ENCODE data around the gene NEGR1.

The NEGR1 gene

DNA sequence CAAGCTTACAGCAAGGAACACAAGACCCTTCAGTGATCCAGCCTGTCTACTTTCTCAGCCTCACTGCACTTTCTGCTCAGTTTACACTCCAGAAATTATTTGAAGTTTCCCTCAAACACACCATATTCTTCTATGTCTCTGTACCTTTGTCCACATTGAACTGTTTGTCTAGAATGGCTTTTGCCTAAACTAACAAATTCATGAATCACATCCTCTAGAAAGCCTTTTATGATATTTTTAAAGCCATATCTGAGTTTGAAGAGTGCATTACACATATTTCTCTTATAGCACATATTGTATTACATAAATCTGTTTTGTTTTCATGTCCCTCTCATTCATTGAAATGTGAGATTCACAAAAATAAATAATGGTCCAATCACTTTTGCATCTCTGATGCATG is 755.5 kb downstream of the NEGR1 start:
- DNase-seq = no peak

DNA sequence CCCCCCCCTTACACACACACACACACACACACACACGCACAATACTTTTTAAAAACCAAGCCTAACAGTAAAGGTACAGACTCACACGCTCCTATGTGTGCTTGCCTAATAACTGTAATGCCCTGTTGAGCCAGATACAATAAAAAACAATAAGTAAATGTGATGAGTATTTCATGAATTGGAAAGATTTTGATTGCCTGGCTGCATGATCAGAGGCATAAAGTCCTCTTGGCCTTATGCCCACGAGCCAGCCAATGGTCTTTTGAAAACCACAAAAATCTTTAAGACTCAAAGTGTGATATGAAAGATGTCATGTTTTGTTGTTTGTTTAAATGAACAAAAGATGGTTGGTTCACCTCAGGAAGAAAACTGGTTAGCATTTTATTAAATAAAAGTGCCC is 759.6 kb downstream of the NEGR1 start:
- DNase-seq = no peak

- DNase-seq = no peak
Measured at GRCh38 chr1:71521655-71522264, 760.6 kb downstream of the NEGR1 start.

DNA sequence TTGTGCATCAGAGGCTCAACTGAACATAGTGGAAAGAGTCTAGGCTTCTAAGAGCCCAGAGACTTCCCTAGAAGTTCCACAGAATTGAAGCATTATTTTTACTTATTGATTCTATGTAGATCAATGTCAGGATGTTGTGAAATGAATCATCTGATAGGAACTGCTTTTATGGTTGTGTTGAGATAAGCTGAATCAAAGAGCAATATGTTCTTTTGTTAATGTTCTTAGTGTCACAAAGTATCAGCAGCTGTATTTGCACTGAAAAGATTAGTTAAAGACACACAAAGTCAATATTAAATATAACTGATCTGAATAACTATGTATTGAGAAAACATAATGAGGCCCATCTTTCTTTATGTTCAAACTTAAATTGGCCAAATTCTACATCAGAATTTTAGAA is 770.8 kb downstream of the NEGR1 start:
- DNase-seq = no peak

DNA sequence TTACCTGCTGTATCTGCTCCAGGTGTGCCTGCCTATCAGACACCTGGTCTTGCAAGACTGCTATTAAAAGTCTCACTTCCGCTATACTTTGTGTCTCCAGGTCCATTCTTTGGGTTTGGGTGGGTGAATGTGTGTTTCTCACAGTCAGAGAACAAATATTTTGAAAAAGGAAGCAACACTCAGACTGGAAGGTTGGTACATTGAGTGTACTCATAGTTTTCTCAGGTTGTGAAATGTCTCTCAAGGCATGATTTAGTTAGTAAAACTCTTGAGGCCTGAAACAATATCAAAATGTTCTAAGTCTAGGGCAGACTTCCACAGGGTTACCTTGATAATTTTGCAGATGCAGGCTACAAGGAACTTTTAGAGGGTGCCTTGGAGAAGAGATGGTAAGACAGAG is 771.6 kb downstream of the NEGR1 start:
- no peak for DNase-seq

DNA sequence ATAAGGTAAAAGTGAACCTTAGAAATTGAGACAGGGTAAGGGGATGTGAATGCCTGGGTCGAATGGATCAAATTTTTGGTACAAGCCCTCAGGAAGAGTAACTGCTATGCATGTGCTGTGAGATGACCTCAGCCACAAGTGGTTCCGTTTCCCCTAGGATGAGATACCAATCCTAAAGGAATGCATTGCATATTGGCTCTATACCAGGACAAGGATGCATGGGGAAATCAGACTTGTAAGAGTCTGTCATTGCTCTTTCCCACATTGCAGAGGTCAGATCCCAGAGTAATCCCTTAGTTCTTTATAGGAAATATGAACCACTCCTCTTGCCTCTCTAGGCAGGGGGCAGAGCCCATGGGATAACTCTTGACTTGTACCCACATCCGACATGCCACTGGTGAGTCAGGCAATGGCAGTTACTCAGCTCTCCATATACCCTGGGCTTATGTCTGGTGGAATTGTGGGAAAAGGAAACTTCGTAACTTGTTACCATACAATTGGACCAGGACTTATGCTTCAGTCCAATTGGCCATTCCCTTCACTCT is 773.2 kb downstream of the NEGR1 start:
- DNase-seq = no peak

DNA sequence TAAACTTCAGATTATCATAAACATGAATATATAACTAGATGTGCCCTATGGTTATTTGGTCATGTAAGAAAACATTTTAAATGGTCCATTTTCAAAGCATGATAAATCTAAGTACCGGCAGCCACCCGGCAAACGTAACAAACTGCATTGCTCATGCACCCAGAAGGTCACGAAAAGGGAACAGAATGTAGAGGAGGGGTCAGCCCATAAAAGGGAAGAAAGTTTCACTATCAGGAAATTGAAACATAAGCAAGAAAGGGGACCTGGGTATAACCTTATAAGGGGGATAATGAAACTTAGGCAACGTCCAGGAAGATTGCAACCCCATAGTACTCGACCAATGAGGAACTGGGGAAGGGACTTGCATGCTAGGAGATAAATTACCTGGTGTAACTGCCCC is 780.3 kb downstream of the NEGR1 start:
- no peak for DNase-seq

DNA sequence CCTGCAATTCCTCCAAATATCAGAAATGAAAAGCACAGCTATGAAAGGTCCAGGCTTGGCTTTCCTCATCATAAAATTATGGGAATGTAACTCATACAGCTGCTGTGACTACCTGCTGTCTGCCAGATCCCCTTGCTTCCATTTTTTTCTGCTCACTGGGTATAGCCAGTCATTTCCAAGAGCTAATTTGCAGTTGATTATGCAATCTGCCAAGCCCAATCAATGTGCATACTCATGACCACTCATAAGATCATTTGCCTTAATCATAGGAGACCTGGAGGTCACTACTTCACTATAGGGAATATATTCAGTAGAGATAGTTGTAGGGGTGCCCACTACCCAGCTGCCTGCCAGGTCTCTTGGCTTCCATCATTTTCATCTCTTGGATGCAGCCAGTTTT is 783.8 kb downstream of the NEGR1 start:
- no peak for DNase-seq

DNA sequence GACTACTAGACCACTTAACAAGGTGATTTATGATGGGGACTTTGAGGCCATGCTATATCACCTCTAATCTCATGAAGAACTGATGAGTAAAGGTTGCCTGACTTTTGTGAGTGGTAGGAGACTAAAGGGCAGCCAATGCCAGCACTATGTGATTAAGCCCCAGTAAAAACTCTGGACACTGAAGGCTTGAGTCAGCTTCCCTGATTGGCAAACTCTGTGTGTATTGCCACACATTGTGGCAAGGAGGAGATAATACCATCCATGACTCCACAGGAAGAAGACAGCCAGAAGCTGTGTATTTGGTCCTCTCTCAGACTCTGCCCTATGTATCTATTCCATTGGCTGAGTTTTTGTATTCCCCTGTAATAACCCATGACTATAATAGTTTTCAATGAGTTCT is 788.2 kb downstream of the NEGR1 start:
- no peak for DNase-seq

- no peak for DNase-seq
Measured at GRCh38 chr1:71492298-71493041, 789.9 kb downstream of the NEGR1 start.

GRCh38 chr1:71490432-71490831 is 791.9 kb downstream of the NEGR1 start:
- DNase-seq = no peak

DNA sequence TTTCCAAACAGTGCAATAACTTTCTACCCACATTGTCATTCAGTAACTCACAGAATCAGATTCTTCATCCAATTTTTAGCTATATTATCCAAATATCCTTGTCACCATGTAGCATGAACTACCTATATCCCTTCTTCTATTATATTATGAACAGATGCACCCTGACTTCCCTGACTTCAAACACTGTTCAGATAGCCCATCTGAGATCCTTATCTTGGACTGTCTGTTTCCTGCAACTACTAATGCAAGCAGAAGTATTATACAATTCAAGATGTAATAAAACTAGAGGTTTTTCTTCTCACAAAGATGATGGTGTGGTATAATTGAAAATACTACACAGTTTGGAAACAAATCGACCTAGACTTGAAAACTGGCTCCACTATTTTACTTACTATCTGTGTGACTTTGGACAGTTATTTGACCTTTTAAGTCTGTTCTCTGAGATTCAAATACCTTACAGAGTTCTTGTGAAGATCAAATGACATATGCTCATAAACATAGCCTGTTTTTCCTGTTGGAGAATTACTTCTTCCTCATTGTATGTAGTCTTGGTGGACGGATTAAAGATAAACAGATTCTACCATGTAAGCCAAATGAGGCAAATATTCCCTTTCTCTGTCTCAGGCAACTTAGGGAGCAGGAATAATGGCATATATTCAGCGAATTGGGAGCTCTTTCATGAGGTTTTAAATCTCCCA is 793.6 kb downstream of the NEGR1 start:
- no peak for DNase-seq

DNA sequence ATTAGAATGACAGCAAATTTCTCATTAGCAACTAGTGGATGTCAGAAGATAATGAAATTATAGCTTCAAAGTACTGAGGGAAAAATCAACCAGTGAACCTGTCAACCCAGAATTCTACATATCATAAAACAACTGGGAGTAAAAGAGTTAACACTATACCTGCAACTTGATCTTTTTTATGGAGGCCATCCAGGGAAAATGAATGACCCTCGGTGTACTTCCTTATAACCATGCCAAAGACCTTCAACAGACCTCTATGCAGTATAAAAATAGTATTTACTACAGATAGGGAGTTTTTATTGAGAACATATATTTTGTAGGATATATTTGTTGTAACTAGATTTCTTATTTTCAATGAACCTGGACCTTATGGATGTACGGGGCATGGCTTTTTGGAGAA is 809.0 kb downstream of the NEGR1 start:
- DNase-seq = no peak

GRCh38 chr1:71465093-71465492 is 817.2 kb downstream of the NEGR1 start:
- DNase-seq = no peak

- DNase-seq = no peak
Measured at GRCh38 chr1:71464016-71464415, 818.3 kb downstream of the NEGR1 start.

- no peak for DNase-seq
Measured at GRCh38 chr1:71463144-71463543, 819.2 kb downstream of the NEGR1 start.

- DNase-seq = no peak
Measured at GRCh38 chr1:71462247-71462646, 820.1 kb downstream of the NEGR1 start.

DNA sequence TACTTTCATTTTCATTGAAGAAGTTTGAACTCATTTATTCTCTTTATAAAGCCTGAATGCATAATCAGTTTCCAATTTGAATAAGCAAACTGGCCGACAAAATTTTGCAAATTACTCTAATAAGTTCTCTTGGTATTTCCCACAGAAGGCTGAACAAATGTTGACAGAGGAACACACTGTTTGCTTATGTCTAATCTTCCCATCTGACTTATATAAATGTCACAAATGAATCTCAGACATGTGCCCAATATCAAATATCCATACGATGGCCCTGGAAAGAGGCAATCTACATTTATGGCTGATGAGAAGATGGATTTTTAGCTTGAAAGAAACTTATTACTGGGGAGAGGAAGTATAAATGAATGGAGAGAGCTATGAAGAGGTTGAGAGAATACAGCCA is 820.9 kb downstream of the NEGR1 start:
- no peak for DNase-seq

DNA sequence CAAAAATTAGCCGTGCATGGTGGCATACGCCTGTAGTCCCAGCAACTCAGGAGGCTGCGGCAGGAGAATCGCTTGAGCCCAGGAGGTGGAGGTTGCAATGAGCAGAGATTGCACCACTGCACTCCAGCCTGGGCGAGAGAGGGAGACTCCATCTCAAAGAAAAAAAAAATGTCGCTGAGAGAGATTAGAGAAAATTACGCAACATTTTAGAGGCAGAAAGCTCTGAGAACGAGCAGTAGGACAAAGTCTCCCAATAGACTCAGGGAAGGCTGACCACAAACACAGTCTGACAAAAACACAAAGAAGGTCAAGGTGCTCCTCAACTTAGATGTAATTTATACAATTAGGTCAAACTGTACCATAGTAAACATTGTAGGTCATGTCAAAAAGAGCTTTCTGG is 833.9 kb downstream of the NEGR1 start:
- DNase-seq = no peak

DNA sequence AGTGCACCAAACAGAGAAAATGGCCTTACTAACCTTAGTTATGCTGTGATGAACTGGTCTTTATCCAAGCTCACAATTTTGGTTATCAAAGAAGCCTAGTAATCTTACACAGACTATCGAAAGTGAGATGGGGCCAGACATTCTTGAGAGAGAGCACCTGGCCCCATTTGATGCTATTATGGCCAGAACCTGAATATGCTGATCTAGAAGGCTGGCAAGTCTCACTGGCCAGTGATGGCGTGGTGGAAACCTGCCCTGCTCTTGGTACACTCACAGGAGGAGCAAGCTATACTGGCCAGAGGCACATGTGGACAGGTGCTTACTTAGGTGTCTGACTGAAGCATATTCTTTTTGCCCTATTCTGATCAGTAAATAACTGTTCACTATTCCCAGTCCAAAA is 843.7 kb downstream of the NEGR1 start:
- no peak for DNase-seq

- no peak for DNase-seq
Measured at GRCh38 chr1:71435951-71436350, 846.4 kb downstream of the NEGR1 start.

DNA sequence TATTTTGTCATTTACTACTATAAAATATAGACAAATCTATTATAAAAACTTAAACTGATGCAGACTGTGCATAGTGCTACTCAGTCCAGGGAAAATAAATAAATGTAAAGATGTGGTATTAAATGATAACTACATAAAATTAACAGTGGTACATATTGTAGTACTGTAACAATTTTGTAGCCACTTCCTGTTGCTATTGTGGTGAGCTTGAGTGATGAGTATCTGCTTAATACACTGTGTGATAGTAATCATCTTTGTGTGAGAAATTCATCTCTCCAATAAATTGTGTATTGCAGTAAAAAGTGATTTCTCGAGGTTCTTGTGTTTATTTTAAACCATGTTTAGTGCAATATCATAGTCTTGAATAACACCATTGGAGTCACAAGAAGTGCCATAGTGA is 848.1 kb downstream of the NEGR1 start:
- no peak for DNase-seq

- DNase-seq = no peak
Measured at GRCh38 chr1:71428029-71428428, 854.3 kb downstream of the NEGR1 start.

DNA sequence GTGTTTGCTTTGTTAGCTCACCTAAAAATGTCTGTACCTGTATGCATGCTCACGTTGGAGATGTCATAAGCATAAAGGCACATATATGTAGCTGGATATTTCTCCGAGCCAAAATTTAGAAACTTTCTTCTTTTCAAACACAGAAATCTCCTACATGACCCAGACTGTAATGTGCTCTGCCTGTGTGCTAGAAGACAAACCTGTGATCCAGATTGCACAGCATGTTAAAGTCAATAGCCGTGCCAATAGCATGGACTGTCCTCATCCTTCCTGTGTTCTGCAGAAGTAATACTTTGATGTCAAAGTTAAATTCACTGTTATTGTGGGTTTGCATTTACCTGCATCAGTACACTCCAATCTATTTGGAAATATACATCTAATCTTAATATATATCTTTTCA is 855.3 kb downstream of the NEGR1 start:
- DNase-seq = no peak
